H1 (cell line): ENCODE results near the gene P4HA3.

Experiments
- MAFK ChIP-seq: IDR thresholded peaks from 2 replicates; pipeline ENCODE4 v1.6.1; 2012; ENCODE audit warnings: low read depth, mild to moderate bottlenecking, improper control_type of control experiment, low read length
- POLR2A ChIP-seq, 2 experiments: IDR thresholded peaks; 1 replicate in 1 of 2; 2 replicates in 1 of 2; pipeline ENCODE4 v1.6.1; 2011; ENCODE audit warnings: low read depth in 2 of 2, low read length in 2 of 2, mild to moderate bottlenecking in 2 of 2; ENCODE audit errors: control extremely low read depth in 1 of 2
- SP2 ChIP-seq: IDR thresholded peaks from 2 replicates; pipeline ENCODE4 v1.6.1; 2012; ENCODE audit warnings: mild to moderate bottlenecking, low read length, inconsistent platforms
- TF ChIP-seq, protein P1 (sequence below), 3 experiments: IDR thresholded peaks; 1 replicate in 2 of 3; 2 replicates in 1 of 3; pipeline versions ENCODE4 v1.5.1 to v1.6.1; 2011; ENCODE audit warnings: low read length in 3 of 3, mild to moderate bottlenecking in 3 of 3, inconsistent platforms in 2 of 3, low read depth in 1 of 3, moderate library complexity in 1 of 3; ENCODE audit not compliant: insufficient read depth in 1 of 3; ENCODE audit errors: control extremely low read depth in 1 of 3

DNA sequence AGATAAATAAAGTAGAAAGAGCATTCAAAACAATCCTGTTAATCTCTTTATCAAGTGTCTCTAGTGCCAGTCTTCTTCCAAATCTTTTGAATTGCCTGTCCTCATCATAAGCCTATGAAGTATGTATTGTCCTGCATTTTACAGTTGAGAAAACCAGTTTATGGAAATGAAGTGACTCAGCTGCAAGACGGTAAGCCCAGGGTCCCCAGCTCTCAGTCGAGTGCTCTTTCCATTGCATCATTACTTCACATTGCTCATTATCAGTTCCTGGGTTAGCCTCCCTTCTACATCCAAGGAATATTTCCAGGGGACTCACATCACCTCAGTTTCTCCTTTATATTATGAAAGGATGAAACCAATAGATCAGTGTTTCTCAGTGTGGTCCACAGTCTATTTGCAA lies 9.1 kb upstream of the P4HA3 start:
- TF ChIP-seq, protein P1, sequence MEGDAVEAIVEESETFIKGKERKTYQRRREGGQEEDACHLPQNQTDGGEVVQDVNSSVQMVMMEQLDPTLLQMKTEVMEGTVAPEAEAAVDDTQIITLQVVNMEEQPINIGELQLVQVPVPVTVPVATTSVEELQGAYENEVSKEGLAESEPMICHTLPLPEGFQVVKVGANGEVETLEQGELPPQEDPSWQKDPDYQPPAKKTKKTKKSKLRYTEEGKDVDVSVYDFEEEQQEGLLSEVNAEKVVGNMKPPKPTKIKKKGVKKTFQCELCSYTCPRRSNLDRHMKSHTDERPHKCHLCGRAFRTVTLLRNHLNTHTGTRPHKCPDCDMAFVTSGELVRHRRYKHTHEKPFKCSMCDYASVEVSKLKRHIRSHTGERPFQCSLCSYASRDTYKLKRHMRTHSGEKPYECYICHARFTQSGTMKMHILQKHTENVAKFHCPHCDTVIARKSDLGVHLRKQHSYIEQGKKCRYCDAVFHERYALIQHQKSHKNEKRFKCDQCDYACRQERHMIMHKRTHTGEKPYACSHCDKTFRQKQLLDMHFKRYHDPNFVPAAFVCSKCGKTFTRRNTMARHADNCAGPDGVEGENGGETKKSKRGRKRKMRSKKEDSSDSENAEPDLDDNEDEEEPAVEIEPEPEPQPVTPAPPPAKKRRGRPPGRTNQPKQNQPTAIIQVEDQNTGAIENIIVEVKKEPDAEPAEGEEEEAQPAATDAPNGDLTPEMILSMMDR (IDR thresholded peaks at IDR 0.05; ENCODE audit: control extremely low read depth in 1 of 3, insufficient read depth in 1 of 3, low read depth in 1 of 3, low read length in 3 of 3): no peak
- no peak for TF ChIP-seq MAFK
- no peak for TF ChIP-seq POLR2A (IDR thresholded peaks at IDR 0.05; ENCODE audit: control extremely low read depth in 1 of 2, low read depth in 2 of 2, low read length in 2 of 2)
- TF ChIP-seq SP2: no peak
